Endometrium (tissue), 2 donors: ENCODE results near the gene NCOA1.
"Not testable (repeated sequence)": the region's sequence is repeated elsewhere in the genome, so short reads cannot be mapped to it uniquely, and the experiment has no call there.

Experiments used
- FAIRE-seq: peaks from 2 replicates; lab custom pipeline; 2012; peaks lifted over from hg19 to GRCh38; lab: Jason Lieb, UNC
- donor health status: control.
- donor health status: control.

The NCOA1 gene

GRCh38 chr2:24540011-24540477 lies 49.0 kb downstream of the NCOA1 start:
- FAIRE-seq: peak; percentile 96

GRCh38 chr2:24541621-24542020 lies 50.6 kb downstream of the NCOA1 start:
- no peak for FAIRE-seq

GRCh38 chr2:24542269-24542872 lies 51.3 kb downstream of the NCOA1 start:
- FAIRE-seq: no peak

GRCh38 chr2:24543252-24543651 lies 52.2 kb downstream of the NCOA1 start:
- no peak for FAIRE-seq

GRCh38 chr2:24544456-24545115 lies 53.5 kb downstream of the NCOA1 start:
- no peak for FAIRE-seq

GRCh38 chr2:24546669-24547068 lies 55.6 kb downstream of the NCOA1 start:
- FAIRE-seq: no peak

- FAIRE-seq: no peak
Measured at GRCh38 chr2:24548058-24548457, 57.0 kb downstream of the NCOA1 start.

GRCh38 chr2:24550301-24550700 lies 59.2 kb downstream of the NCOA1 start:
- not testable (repeated sequence) for FAIRE-seq

- no peak for FAIRE-seq
Measured at GRCh38 chr2:24551016-24551415, 60.0 kb downstream of the NCOA1 start.

GRCh38 chr2:24552836-24553235 lies 61.8 kb downstream of the NCOA1 start:
- FAIRE-seq: no peak

GRCh38 chr2:24558781-24559472 lies 67.9 kb downstream of the NCOA1 start:
- FAIRE-seq: no peak

- no peak for FAIRE-seq
Measured at GRCh38 chr2:24559473-24560113, 68.5 kb downstream of the NCOA1 start.

GRCh38 chr2:24565537-24565936 lies 74.5 kb downstream of the NCOA1 start:
- no peak for FAIRE-seq

GRCh38 chr2:24566209-24566608 lies 75.2 kb downstream of the NCOA1 start:
- no peak for FAIRE-seq

- FAIRE-seq: no peak
Measured at GRCh38 chr2:24566630-24567029, 75.6 kb downstream of the NCOA1 start.

GRCh38 chr2:24568551-24568950 lies 77.5 kb downstream of the NCOA1 start:
- FAIRE-seq: no peak

- FAIRE-seq: not testable (repeated sequence)
Measured at GRCh38 chr2:24569565-24569964, 78.5 kb downstream of the NCOA1 start.

GRCh38 chr2:24570225-24570624 lies 79.2 kb downstream of the NCOA1 start:
- no peak for FAIRE-seq

GRCh38 chr2:24571828-24572442 lies 80.9 kb downstream of the NCOA1 start:
- no peak for FAIRE-seq

GRCh38 chr2:24576146-24576545 lies 85.1 kb downstream of the NCOA1 start:
- no peak for FAIRE-seq

- no peak for FAIRE-seq
Measured at GRCh38 chr2:24576617-24577016, 85.6 kb downstream of the NCOA1 start.

- no peak for FAIRE-seq
Measured at GRCh38 chr2:24577481-24577880, 86.4 kb downstream of the NCOA1 start.
